GM19239 (cell line): ENCODE results near the gene CRTC1.
"Not testable (repeated sequence)": the region's sequence is repeated elsewhere in the genome, so short reads cannot be mapped to it uniquely, and the experiment has no call there.

Experiments used
- DNase-seq: peaks from one replicate; pipeline ENCODE4 v3.0.0; 2011; ENCODE audit warnings: low spot score; ENCODE audit not compliant: insufficient read length
- FAIRE-seq: peaks from 2 replicates; lab custom pipeline; 2011; peaks lifted over from hg19 to GRCh38; lab: Jason Lieb, UNC

The CRTC1 gene

GRCh38 chr19:18718846-18719458 lies 35.5 kb downstream of the CRTC1 start:
- no peak for DNase-seq
- no peak for FAIRE-seq

DNA sequence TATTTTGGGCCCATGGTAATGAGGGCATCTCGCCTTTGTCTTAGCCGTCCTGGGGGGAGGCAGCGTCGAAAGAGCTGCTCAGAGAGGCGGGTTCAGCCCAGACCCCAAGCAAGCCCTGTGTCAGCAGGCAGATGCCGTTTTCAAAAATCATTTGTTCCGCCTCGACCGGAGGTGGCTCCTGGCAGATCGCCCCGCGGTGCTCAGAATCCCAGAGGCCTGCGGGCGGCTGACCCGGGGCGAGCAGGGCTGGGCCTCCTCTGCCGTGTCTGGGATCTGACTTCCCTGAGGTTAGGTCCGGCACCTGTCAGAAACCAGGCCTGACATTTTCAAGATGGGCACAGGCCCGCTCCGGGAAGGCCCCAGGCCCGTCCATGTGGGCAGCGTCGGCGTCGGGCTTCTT lies 36.1 kb downstream of the CRTC1 start:
- FAIRE-seq, result no peak

GRCh38 chr19:18723871-18724377 lies 40.4 kb downstream of the CRTC1 start:
- DNase-seq (no peak), FAIRE-seq (no peak)

More for the DNA sequence above, 36.1 kb downstream of the CRTC1 start:
- DNase-seq, result no peak

DNA sequence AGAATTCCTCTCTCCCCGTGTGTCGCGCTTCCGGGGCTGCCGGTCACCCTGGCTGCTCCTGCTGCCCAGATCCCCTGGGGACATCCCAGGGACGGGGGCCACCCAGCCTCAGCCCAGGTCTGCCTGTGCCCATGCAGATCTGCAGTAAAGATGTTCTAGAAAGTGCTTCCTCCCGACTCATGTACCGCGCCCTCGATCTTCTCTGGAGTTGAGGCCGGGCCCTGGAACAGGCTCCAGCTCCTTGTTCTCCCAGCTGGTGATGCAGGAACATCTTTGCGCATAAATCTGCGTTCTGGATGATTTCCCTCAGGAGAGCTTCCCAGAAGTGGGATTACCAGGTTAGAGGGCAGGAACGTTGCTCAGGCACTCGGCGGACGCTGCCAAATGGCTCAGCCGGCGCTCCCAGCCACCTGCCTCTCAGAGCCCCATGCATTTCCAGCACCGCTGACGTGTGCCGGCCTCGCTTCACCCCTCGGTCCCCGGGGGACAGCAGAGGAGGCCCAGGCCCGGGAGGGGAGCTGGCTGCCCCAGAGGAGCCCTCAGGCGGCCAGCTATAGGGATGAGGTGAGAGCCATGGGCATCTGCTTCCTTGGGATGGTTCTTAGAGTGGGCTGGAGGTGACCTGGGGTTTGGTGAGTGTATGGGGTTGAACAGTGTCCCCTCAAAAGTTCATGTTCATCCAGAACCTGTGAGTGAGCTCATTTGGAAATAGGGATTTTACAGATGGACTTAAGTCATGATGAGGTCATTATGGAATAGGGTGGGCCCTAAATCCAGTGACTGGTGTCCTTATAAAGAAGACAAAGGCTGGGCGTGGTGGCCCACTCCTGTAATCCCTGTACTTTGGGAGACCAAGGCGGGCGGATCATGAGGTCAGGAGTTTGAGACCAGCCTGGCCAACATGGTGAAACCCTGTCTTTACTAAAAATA lies 42.6 kb downstream of the CRTC1 start:
- no peak for DNase-seq
- FAIRE-seq, result no peak

GRCh38 chr19:18726846-18727245 lies 43.4 kb downstream of the CRTC1 start:
- FAIRE-seq, result no peak
- no peak for DNase-seq

GRCh38 chr19:18727602-18728001 lies 44.1 kb downstream of the CRTC1 start:
- FAIRE-seq, DNase-seq: not testable (repeated sequence)

DNA sequence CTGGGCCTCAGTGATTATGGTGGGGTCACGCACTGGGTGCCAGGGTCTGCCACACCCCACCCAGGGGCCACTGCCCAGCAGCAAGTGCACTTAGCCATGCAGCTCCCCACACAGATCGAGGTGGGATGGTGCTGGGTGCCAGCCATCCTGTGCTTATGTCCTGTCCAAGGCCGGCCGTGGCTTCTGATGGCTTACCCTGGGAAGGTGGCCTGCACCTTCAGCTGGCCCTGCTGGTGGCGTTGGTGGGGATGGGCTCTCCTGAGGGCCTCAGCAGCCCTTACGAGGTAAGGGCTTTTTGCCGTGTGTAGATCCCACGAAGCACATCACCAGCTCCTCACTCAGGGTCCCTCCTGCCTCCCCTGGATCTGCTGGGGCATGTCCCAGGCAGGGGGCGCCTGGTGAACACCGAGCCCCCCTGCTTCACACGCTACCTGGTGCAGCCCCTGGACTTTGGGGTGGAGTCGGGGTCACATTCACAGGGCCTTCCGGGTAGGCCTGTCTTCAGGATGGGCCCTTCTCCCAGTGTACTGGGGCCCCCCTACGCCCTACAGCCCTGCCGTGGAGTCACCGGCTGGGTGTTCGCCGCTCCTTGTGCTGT lies 46.6 kb downstream of the CRTC1 start:
- DNase-seq (no peak), FAIRE-seq (no peak)

DNA sequence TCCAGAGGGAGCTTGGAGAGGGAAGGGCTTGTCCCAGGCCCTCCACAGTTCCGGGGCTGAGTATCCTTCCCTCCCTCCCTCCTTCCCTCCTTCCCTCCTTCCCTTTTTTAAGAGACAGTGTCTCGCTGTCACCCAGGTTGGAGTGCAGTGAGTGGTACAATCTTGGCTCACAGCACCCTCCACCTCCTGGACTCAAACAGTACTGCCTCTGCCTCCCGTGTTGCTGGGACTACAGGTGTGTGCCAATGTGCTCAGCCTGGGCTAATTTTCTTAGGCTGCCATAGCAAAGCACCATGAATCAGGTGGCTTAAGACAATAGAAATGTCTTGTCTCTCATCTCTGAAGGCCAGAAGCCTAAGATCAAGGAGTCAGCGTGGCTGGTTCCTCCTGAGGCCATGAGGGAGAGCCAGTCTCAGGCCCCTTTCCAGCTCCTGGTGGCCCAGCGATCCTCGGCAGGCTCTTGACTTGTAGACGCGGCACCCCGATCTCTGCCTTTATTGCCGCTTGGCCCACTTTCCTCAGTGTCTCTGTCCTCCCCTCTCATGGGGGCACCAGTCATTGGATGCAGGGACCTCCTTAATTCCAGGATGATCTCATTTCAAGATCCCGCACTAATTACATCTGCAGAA lies 47.5 kb downstream of the CRTC1 start:
- no peak for FAIRE-seq
- no peak for DNase-seq

GRCh38 chr19:18731562-18732008 lies 48.1 kb downstream of the CRTC1 start:
- no peak for DNase-seq
- no peak for FAIRE-seq

DNA sequence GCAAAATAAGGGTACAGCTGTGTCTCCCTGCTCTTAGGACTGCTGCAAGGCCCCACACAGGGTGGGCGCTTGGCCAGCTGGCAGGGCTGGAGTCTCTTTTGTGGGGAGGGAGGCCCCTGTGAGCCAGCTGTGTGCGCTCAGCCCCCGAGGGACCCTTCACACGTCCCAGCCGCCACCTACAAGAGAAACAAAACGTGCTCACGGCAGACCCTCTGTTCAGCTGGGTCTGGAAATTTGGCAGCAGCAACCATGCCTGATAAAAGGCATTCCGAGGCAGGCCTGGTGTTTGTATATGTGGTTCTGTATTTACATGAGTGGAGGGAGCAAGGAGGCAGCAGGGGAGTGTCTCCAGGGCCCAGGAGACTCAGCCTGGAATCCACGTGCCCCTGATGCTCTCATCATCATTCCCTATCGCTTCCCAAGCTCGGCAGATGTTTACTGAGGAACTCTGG lies 49.7 kb downstream of the CRTC1 start:
- FAIRE-seq (no peak), DNase-seq (no peak)

GRCh38 chr19:18733762-18734332 lies 50.4 kb downstream of the CRTC1 start:
- not testable (repeated sequence) for DNase-seq, FAIRE-seq

DNA sequence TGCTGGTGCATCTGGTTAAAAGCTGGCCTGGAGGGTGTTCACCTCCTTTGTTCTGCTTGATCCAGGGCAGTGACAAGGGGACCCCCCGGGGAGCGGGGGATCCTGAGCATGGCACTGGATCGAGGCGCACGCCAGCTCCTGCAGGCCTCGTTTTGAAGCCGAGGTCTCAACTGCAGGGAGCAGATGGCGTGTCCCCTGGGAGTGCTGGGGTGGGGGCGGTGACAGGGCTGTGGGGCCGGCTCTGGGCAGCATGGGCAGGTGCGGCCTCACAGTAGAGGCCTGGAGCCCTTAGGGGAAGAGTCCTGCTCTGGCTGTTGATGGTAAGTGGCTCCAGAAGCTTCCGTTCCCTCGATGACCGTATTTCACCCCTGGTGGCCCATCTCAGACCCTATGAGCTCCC lies 51.8 kb downstream of the CRTC1 start:
- FAIRE-seq, result no peak
- DNase-seq, result no peak

DNA sequence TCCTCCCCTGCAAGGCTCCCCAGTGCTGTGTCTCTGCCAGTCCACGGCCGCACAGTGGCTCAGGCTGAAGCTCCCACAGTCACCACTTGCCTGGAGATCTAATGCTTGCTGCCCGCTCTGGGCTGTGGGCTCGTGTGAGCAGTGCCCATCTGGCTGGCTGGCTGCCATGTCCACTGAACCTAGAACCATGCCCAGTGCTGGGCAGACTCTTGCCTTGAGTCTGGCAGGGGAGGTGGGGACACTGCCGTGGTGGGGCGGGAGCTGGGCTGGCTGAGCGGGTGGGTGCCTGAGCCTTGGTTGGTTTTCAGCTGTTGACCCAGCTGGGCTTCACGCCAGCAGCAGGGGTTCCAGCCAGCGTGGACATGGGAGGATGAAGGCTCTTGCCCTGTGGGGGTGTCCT lies 52.3 kb downstream of the CRTC1 start:
- DNase-seq (no peak), FAIRE-seq (no peak)

DNA sequence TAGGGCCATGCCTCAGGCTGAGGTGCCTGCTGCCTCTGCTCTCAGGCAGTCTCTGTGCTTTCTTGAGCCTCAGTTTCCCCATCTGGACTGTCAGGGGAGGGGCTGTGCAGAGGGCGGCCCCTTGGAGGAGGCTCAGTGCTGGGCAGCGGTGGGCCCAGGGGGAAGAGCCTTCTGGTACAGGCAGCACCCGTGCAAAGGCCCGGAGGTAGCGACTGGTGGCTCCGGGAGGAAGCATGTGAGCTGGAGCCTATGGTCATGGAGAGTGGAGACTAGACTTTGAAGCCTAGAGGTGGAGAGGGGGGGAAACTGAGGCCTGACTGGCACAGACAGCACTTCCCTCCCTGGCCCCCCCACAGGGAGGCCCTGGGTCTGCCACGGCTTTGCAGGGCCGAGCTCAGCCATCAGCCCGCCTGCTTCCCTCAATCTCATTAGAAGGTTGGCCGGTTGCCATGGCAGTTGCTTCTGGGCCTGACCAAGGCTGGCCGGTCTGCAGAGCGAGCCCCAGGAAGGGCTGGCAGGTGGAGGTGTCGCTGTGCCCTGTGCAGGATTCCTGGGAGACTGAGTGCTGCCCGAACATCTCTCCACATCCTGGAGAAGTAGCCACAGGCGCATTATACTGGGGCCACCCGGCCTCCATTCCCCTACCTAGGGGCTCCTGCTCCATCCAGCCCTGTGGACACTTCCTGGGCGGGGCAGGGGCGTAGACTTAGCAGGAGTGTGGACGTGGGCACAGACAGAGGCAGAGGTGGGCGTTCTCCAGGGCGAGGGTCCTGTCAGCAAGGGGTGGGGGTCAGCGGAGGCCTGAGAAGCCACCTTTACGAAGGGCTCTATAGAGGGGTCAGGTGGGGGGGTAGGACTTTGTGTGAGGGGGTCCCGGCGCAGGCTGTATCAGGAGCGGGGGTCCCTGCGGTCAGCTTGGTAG lies 53.2 kb downstream of the CRTC1 start:
- no peak for DNase-seq
- FAIRE-seq, result no peak

- no peak for DNase-seq
- FAIRE-seq, result no peak
Observed at GRCh38 chr19:18737337-18737953, 54.0 kb downstream of the CRTC1 start.

- no peak for FAIRE-seq
- no peak for DNase-seq
Observed at GRCh38 chr19:18737954-18738351, 54.5 kb downstream of the CRTC1 start.

DNA sequence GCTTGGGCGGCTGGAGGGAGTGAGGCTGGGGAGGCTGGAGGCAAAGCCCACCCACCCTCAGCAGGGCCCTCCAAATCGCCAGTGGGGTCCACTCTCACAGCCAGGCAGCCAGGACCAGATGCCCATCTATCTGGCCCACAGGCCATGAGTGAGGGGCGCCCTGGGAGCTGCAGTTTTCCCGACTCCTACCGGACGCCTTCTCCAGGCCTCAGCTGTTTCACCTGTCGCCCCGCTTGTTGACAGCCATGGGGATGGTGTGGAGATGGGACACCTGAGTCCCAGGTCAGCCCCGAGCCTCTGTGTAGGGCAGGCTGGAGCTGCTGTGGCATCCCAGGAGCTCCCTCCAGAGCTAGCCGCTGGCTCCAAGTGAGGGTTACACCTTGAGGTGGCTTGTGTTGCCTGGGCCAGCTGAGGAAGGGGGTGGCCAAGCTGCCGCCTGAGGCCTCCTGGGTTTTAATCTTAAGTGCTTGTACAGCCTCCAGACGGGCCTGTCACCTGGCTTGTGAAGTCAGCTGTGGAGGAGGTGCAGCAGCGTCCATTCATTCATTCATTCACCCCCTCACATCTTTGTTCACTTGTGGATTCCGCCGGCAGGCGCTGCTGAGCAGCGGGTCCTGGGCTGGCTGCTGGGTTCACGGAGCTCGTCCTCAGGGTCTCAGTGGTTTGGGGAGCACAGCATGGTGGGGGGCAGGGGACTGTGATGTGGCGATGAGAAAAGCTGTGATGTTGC lies 55.6 kb downstream of the CRTC1 start:
- FAIRE-seq, result no peak
- DNase-seq, result no peak
